Keratinocyte (primary cell): ENCODE results near the gene EYS.

Experiments used
- CTCF ChIP-seq, 3 experiments: IDR thresholded peaks in 1 of 3; conservative IDR thresholded peaks in 1 of 3; optimal IDR thresholded peaks in 1 of 3; 2 replicates in 2 of 3; 3 replicates in 1 of 3; pipeline versions ENCODE3 to v1.5.1; 2011; ENCODE audit warnings: low read length in 3 of 3, mild to moderate bottlenecking in 3 of 3, moderate library complexity in 2 of 3, control low read depth in 1 of 3, inconsistent platforms in 1 of 3; ENCODE audit not compliant: insufficient read depth in 2 of 3; ENCODE audit errors: extremely low read depth in 1 of 3
- EZH2 ChIP-seq: IDR thresholded peaks from one replicate; pipeline ENCODE4 v1.6.1; 2012; ENCODE audit warnings: inconsistent platforms, mild to moderate bottlenecking, low read length, moderate library complexity

DNA sequence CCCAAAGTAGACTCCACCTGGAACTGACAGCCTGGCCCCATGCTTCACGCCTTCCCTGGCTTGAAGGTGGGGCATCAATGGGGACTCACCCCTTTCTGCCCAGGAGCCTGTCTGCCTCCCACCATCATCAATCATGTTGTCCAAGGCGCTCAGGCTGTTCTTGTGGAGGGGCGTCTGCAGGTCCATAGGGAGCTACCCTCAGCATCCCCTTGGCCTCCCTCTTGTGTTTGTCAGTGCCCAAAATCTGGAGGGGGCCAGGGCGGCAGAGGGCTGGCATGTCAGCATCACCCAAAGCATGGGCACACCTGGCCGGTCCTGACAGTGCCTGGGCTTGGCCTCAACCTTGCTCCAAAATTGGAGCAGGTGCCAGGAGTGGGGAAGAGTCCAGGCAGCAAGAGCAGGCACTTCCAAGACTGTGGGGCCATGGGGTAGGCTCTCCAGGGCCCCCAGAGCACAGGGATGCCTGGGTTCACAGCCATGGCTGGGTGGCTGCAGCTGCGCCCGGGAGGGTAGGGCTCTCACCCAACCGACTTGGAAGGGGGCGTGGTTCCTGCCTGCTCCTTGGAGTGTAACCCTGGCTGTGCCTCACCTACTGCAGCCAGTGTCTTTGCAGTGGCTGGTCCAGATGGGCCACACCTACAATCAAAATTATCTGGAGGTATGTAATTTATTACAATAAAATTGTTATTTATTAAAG, 903.4 kb downstream of the EYS start:
- TF ChIP-seq CTCF (optimal IDR thresholded peaks at IDR 0.05 in 1 of 3, IDR thresholded peaks at IDR 0.05 in 1 of 3, conservative IDR thresholded peaks at IDR 0.05 in 1 of 3; ENCODE audit: extremely low read depth in 1 of 3, insufficient read depth in 2 of 3, low read length in 3 of 3) (no peak), EZH2 (no peak)
